Measurements from ENCODE around the gene ATP11A. TPM values are rescaled to one million over a fixed set of nuclear protein-coding genes. Genes with fewer than 3 reads are reported as not detected.

The ATP11A gene
- total RNA-seq, 1 experiment from 2014 or later, result 9.4 TPM

- H3K36me3 ChIP-seq (ENCODE audit: insufficient read depth, low read length, poor library complexity, severe bottlenecking), result no peaks in the 10 kb centered on the region
- CTCF ChIA-PET, result no interaction called here
- BruUV-seq (replicated peaks), result no TSS peak
- DNase-seq (ENCODE audit: low spot score), result no peak
- no peak for TF ChIP-seq CTCF (conservative IDR thresholded peaks at IDR 0.05; ENCODE audit: low read depth, low read length)
- TF ChIP-seq EZH2 (IDR thresholded peaks at IDR 0.05; ENCODE audit: borderline replicate concordance, low read depth, low read length, poor library complexity, severe bottlenecking), result no peak
- no peaks in the 10 kb centered on the region for H3K27me3 ChIP-seq (replicated peaks; ENCODE audit: insufficient read depth, low read depth, low read length, poor library complexity)
- H3K9me3 ChIP-seq (ENCODE audit: low read depth, low read length, poor library complexity, severe bottlenecking), result no peaks in the 10 kb centered on the region
- POLR2A ChIA-PET (ENCODE audit: low non-redundant PET), result no interaction called here
- intact Hi-C loops (cut with micrococcal nuclease; ENCODE audit: unreplicated experiment), result no loop called here
- no peak overlapping the region for H3K27ac ChIP-seq (ENCODE audit: low read depth, low read length, poor library complexity, severe bottlenecking)
- no peak overlapping the region for H3K4me3 ChIP-seq (ENCODE audit: low read depth, low read length, poor library complexity, severe bottlenecking)
- peaks cover 3% of the 10 kb centered on the region for H3K4me1 ChIP-seq (ENCODE audit: insufficient read depth, low read length, poor library complexity, severe bottlenecking)
These were observed 27.1 kb downstream of the ATP11A start for GRCh38 chr13:112716841-112717520.

- no TSS peak for BruUV-seq (replicated peaks)
- DNase-seq (ENCODE audit: low spot score), result no peak
- no peaks in the 10 kb centered on the region for H3K27me3 ChIP-seq (replicated peaks; ENCODE audit: insufficient read depth, low read depth, low read length, poor library complexity)
- TF ChIP-seq CTCF (conservative IDR thresholded peaks at IDR 0.05; ENCODE audit: low read depth, low read length), result no peak
- TF ChIP-seq EZH2 (IDR thresholded peaks at IDR 0.05; ENCODE audit: borderline replicate concordance, low read depth, low read length, poor library complexity, severe bottlenecking), result no peak
- H3K4me3 ChIP-seq (ENCODE audit: low read depth, low read length, poor library complexity, severe bottlenecking), result no peak overlapping the region
- H3K36me3 ChIP-seq (ENCODE audit: insufficient read depth, low read length, poor library complexity, severe bottlenecking), result no peaks in the 10 kb centered on the region
- H3K9me3 ChIP-seq (ENCODE audit: low read depth, low read length, poor library complexity, severe bottlenecking), result no peaks in the 10 kb centered on the region
- intact Hi-C loops (cut with micrococcal nuclease; ENCODE audit: unreplicated experiment), result no loop called here
- H3K27ac ChIP-seq (ENCODE audit: low read depth, low read length, poor library complexity, severe bottlenecking), result no peak overlapping the region
- ChIA-PET CTCF (no interaction called here), POLR2A (ENCODE audit: low non-redundant PET) (no interaction called here)
- H3K4me1 ChIP-seq (ENCODE audit: insufficient read depth, low read length, poor library complexity, severe bottlenecking), result no peaks in the 10 kb centered on the region
These were observed 28.5 kb downstream of the ATP11A start for GRCh38 chr13:112718318-112718717.

GRCh38 chr13:112719016-112719415 lies 29.2 kb downstream of the ATP11A start:
- Histone ChIP-seq H3K27me3 (replicated peaks; ENCODE audit: insufficient read depth, low read depth, low read length, poor library complexity) (no peaks in the 10 kb centered on the region), H3K4me3 (ENCODE audit: low read depth, low read length, poor library complexity, severe bottlenecking) (no peak overlapping the region), H3K36me3 (ENCODE audit: insufficient read depth, low read length, poor library complexity, severe bottlenecking) (no peaks in the 10 kb centered on the region), H3K9me3 (ENCODE audit: low read depth, low read length, poor library complexity, severe bottlenecking) (no peaks in the 10 kb centered on the region), H3K27ac (ENCODE audit: low read depth, low read length, poor library complexity, severe bottlenecking) (no peak overlapping the region), H3K4me1 (ENCODE audit: insufficient read depth, low read length, poor library complexity, severe bottlenecking) (no peaks in the 10 kb centered on the region)
- TF ChIP-seq EZH2 (IDR thresholded peaks at IDR 0.05; ENCODE audit: borderline replicate concordance, low read depth, low read length, poor library complexity, severe bottlenecking) (no peak), CTCF (conservative IDR thresholded peaks at IDR 0.05; ENCODE audit: low read depth, low read length) (no peak)
- POLR2A ChIA-PET (ENCODE audit: low non-redundant PET), result no interaction called here
- CTCF ChIA-PET, result no interaction called here
- intact Hi-C loops (cut with micrococcal nuclease; ENCODE audit: unreplicated experiment), result no loop called here
- BruUV-seq (replicated peaks), result no TSS peak
- DNase-seq (ENCODE audit: low spot score), result no peak
